PC-3 (cell line): Measurements from ENCODE around the gene GRIN3B. TPM values are rescaled to one million over a fixed set of nuclear protein-coding genes. Genes with fewer than 3 reads are reported as not detected.

Source experiments
- ATAC-seq: fragments of 200-7000 bp; cut with Tn5 transposase; 2 replicates; pipeline ENCODE4 v1.9.1; 2020; ENCODE audit warnings: mild to moderate bottlenecking, moderate library complexity
- BruUV-seq: library from RNA; stranded (reverse); fragments of 400-500 nt; replicated peaks from 2 replicates; lab custom pipeline; 2021; lab: Mats Ljungman, UMichigan
- CTCF ChIA-PET: fragments of 300-600 bp; sonication (Branson Sonifier 250); formaldehyde crosslinking; loops from one replicate; lab custom pipeline; 2022; ENCODE audit warnings: antibody characterized with exemption; lab: Charles Lee
- POLR2A ChIA-PET: fragments of 300-600 bp; sonication (Branson Sonifier 250); formaldehyde crosslinking; loops from one replicate; lab custom pipeline; 2022; ENCODE audit warnings: antibody characterized with exemption; ENCODE audit not compliant: unreplicated experiment; lab: Charles Lee
- DNase-seq: peaks from one replicate; pipeline ENCODE4 v3.0.0-alpha.2; 2015
- H2AFZ ChIP-seq: fragments of 300-600 bp; sonication (generic); 2 replicates; pipeline ENCODE4 v1.6.0; 2016; ENCODE audit warnings: antibody characterized with exemption, low read length
- H3F3A ChIP-seq: fragments of 300-600 bp; sonication (generic); one replicate; pipeline ENCODE4 v1.6.0; 2017; ENCODE audit warnings: antibody characterized with exemption, low read length, control low read depth, mild to moderate bottlenecking; ENCODE audit not compliant: unreplicated experiment
- H3K27ac ChIP-seq: fragments of 300-600 bp; sonication (generic); 2 replicates; pipeline ENCODE4 v1.5.1; 2016; ENCODE audit warnings: mild to moderate bottlenecking, low read length
- H3K27me3 ChIP-seq: fragments of 300-600 bp; sonication (generic); 2 replicates; pipeline ENCODE4 v1.6.1; 2016; ENCODE audit warnings: low read length, mixed read lengths
- H3K36me3 ChIP-seq: fragments of 300-600 bp; sonication (generic); 2 replicates; pipeline ENCODE4 v1.6.1; 2016; ENCODE audit warnings: low read depth, mixed run types, low read length, mixed read lengths
- H3K4me1 ChIP-seq: fragments of 300-600 bp; sonication (generic); 2 replicates; pipeline ENCODE4 v1.5.1; 2016; ENCODE audit warnings: low read length; ENCODE audit not compliant: insufficient read depth
- H3K4me2 ChIP-seq: fragments of 300-600 bp; sonication (generic); 2 replicates; pipeline ENCODE4 v1.6.0; 2016; ENCODE audit warnings: low read length
- H3K4me3 ChIP-seq: fragments of 300-600 bp; sonication (generic); 2 replicates; pipeline ENCODE4 v1.5.1; 2016; ENCODE audit warnings: mild to moderate bottlenecking, low read length, mixed read lengths
- H3K79me2 ChIP-seq: fragments of 300-600 bp; sonication (generic); 2 replicates; pipeline ENCODE4 v1.6.1; 2017; ENCODE audit warnings: low read length, mixed read lengths
- H3K9ac ChIP-seq: fragments of 300-600 bp; sonication (generic); 2 replicates; pipeline ENCODE4 v1.6.0; 2016; ENCODE audit warnings: mild to moderate bottlenecking, low read length
- H3K9me2 ChIP-seq: fragments of 300-600 bp; sonication (generic); replicated peaks from 2 replicates; pipeline ENCODE4 v1.6.1; 2016; ENCODE audit warnings: mixed run types, low read length, mixed read lengths
- H3K9me3 ChIP-seq: fragments of 300-600 bp; sonication (generic); 2 replicates; pipeline ENCODE4 v1.6.1; 2016; ENCODE audit warnings: low read length, mixed read lengths
- H4K20me1 ChIP-seq: fragments of 300-600 bp; sonication (generic); 2 replicates; pipeline ENCODE4 v1.6.1; 2016; ENCODE audit warnings: low read length, mixed read lengths
- EZH2 ChIP-seq: fragments of 300-600 bp; sonication (generic); IDR thresholded peaks from one replicate; pipeline ENCODE4 v1.6.1; 2017; ENCODE audit warnings: antibody characterized with exemption, mild to moderate bottlenecking, low read length; ENCODE audit not compliant: unreplicated experiment
- EZH2phosphoT487 ChIP-seq: fragments of 300-600 bp; sonication (generic); IDR thresholded peaks from 2 replicates; pipeline ENCODE4 v1.6.1; 2018; ENCODE audit warnings: mild to moderate bottlenecking, antibody characterized with exemption, low read length, borderline replicate concordance
- intact Hi-C: fragments of 100-400 bp; cut with micrococcal nuclease; formaldehyde crosslinking; loops from 2 replicates; pipeline ENCODE4 v1.9.0; 2023
- total RNA-seq: library from RNA; depleted of rRNA; stranded (reverse); fragments of >200 nt; gene quantifications from 2 replicates; pipeline ENCODE4 v1.2.3, GENCODE V29; 2014
- TF ChIP-seq, protein P1 (sequence below): fragments of 300-600 bp; sonication (generic); conservative IDR thresholded peaks from 2 replicates; pipeline ENCODE4 v1.5.1; 2017; ENCODE audit warnings: antibody characterized with exemption, low read depth, mild to moderate bottlenecking, low read length

Gene GRIN3B
- total RNA-seq, 1 experiment from 2014 or later: 0.69 TPM

DNA sequence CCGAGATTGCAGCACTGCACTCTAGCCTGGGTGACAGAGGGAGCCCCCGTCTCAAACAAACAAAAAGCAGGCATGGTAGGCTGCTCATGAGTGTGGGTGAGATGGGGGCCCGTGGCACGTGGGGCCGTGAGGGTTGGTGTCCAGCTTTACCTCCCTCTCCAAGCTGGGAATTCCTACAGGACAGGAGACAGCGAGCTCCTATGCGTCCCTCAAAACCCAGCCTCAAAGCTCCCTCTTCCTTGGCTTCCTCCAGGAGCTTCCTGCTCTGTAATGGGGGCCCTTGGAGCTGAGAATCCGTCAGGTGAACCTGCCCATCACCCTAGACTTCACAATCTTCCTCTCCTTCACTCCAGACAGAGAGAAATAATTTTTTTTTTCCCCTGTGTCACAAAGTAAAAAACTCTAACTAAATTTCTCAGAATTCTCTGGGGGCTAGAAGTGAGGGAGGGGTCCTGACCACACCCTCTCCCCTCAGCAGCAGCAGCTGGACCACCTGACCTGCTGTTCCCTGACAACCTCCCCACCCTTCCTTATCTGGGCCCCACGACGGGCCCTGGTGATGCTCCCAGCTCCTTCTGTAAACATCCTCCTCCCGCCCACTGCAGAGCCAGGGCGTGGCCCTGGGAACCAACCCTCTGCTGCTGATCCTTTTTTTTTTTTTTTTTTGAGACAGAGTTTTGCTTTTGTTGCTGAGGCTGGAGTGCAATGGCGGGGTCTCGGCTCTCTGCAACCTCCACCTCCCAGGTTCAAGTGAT is 38.2 kb upstream of the GRIN3B start:
- Histone ChIP-seq H3K4me1 (peaks cover 14% of the 10 kb centered on the region; the same call in 1 of the 2 replicates), H3K79me2 (no peaks in the 10 kb centered on the region), H3K9me3 (no peaks in the 10 kb centered on the region), H4K20me1 (no peaks in the 10 kb centered on the region), H2AFZ (no peak overlapping the region), H3K27me3 (no peaks in the 10 kb centered on the region), H3K4me2 (no peak overlapping the region), H3F3A (no peaks in the 10 kb centered on the region), H3K9ac (no peak overlapping the region), H3K36me3 (no peaks in the 10 kb centered on the region), H3K4me3 (no peak overlapping the region), H3K9me2 (no peaks in the 10 kb centered on the region), H3K27ac (no peak overlapping the region)
- ChIA-PET POLR2A (no interaction called here), CTCF (interaction anchor here (0.6 kb wide), 1 partner anchor 22 kb away, joined by 3 read pairs; the partner anchor contains the start of gene WDR18)
- TF ChIP-seq, protein P1, sequence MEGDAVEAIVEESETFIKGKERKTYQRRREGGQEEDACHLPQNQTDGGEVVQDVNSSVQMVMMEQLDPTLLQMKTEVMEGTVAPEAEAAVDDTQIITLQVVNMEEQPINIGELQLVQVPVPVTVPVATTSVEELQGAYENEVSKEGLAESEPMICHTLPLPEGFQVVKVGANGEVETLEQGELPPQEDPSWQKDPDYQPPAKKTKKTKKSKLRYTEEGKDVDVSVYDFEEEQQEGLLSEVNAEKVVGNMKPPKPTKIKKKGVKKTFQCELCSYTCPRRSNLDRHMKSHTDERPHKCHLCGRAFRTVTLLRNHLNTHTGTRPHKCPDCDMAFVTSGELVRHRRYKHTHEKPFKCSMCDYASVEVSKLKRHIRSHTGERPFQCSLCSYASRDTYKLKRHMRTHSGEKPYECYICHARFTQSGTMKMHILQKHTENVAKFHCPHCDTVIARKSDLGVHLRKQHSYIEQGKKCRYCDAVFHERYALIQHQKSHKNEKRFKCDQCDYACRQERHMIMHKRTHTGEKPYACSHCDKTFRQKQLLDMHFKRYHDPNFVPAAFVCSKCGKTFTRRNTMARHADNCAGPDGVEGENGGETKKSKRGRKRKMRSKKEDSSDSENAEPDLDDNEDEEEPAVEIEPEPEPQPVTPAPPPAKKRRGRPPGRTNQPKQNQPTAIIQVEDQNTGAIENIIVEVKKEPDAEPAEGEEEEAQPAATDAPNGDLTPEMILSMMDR: no peak
- TF ChIP-seq EZH2phosphoT487 (no peak), EZH2 (no peak)
- intact Hi-C loops: no loop called here
- BruUV-seq: no TSS peak
- peak; percentile 59; the same call in 1 of the 2 replicates for ATAC-seq
- DNase-seq: peak; percentile 44

DNA sequence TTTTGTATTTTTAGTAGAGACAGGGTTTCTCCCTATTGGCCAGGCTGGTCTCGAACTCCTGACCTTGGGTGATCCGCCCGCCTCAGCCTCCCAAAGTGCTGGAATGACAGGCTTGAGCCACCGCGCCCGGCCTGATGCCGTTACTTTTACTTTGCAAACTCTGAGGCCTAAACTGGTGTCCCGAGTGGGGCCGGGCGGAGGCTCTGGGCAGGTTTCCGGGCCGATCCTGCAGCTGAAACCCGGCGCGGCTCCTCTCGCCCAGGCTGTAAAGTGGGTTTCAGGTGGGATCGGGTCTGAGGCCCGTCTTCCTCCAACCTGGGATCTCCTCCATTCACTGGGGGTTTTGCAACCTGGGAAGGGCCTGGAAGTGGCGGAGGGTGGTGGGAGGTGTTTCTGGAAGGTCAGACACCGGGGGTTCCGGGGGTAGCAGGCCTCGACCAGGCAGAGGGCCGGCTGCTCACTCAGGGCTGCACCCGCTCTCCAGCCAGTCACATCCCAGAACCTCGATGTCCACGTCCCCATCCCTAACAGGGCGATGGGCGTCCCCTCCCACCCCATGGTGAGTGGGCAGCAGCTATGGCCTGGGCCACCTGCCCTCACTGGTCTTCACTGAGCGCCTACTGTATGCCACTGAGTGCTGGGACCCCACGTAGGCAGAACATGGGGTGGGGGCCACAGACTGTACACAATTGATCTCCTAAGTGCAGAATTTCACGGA is 37.4 kb upstream of the GRIN3B start:
- no TSS peak for BruUV-seq

More for the DNA sequence above, 37.4 kb upstream of the GRIN3B start:
- intact Hi-C loops: no loop called here
- no peak overlapping the region for H2AFZ ChIP-seq
- no peak overlapping the region for H3K27ac ChIP-seq
- no peaks in the 10 kb centered on the region for H3K79me2 ChIP-seq
- H3F3A ChIP-seq: no peaks in the 10 kb centered on the region
- H3K4me1 ChIP-seq: peaks cover 14% of the 10 kb centered on the region; the same call in 1 of the 2 replicates
- DNase-seq: no peak
- H3K36me3 ChIP-seq: no peaks in the 10 kb centered on the region
- no peaks in the 10 kb centered on the region for H3K9me3 ChIP-seq
- no peak overlapping the region for H3K4me3 ChIP-seq
- H3K9ac ChIP-seq: no peak overlapping the region
- POLR2A ChIA-PET: no interaction called here
- no peaks in the 10 kb centered on the region for H4K20me1 ChIP-seq
- TF ChIP-seq EZH2: no peak
- TF ChIP-seq EZH2phosphoT487: no peak
- TF ChIP-seq, protein P1: no peak
- CTCF ChIA-PET: no interaction called here
- ATAC-seq: no peak
- H3K9me2 ChIP-seq: no peaks in the 10 kb centered on the region
- H3K27me3 ChIP-seq: no peaks in the 10 kb centered on the region
- H3K4me2 ChIP-seq: no peak overlapping the region
